Thymus (tissue), 11 donors: ENCODE measurements around the gene DMTF1. TPM values are rescaled to one million over a fixed set of nuclear protein-coding genes. Genes with fewer than 3 reads are reported as not detected.

Experiments used
- DNase-seq, 9 donors: peaks; one replicate each; pipeline ENCODE4 v3.0.0-alpha.2; 2013; ENCODE audit warnings: low spot score in 9 of 9, low read depth in 6 of 9, missing footprints in 1 of 9
- H3K27ac ChIP-seq, 2 donors: one replicate each; pipeline ENCODE4 v1.5.1; 2013; ENCODE audit warnings: control low read depth in 1 of 2, low read depth in 1 of 2, low read length in 1 of 2, mild to moderate bottlenecking in 1 of 2, moderate library complexity in 1 of 2
- H3K27me3 ChIP-seq, 2 donors: one replicate each; pipeline ENCODE4 v1.5.1; 2013; ENCODE audit warnings: low read length in 1 of 2; ENCODE audit not compliant: control insufficient read depth in 2 of 2, insufficient read depth in 1 of 2
- H3K36me3 ChIP-seq, 2 donors: one replicate each; pipeline ENCODE4 v1.5.1; 2013; ENCODE audit warnings: low read length in 1 of 2, mild to moderate bottlenecking in 1 of 2, moderate library complexity in 1 of 2; ENCODE audit not compliant: control insufficient read depth in 2 of 2, insufficient read depth in 2 of 2
- H3K4me1 ChIP-seq, 2 donors: one replicate each; pipeline ENCODE4 v1.5.1; 2013; ENCODE audit warnings: low read length in 2 of 2; ENCODE audit not compliant: control insufficient read depth in 2 of 2, insufficient read depth in 2 of 2
- H3K4me3 ChIP-seq, 2 donors: one replicate each; pipeline ENCODE4 v1.5.1; 2013; ENCODE audit warnings: low read length in 2 of 2, control low read depth in 1 of 2, mild to moderate bottlenecking in 1 of 2
- H3K9me3 ChIP-seq, 2 donors: one replicate each; pipeline ENCODE4 v1.5.1; 2013; ENCODE audit warnings: low read length in 1 of 2, mild to moderate bottlenecking in 1 of 2; ENCODE audit not compliant: control insufficient read depth in 2 of 2, insufficient read depth in 1 of 2
- WGBS: extraction: QIAGEN DNeasy Blood & Tissue Kit; methylation state at CpG from one replicate; pipeline ENCODE4 v1.1.7; 2013; 5-methylcytosine and 5-hydroxymethylcytosine counted together
- polyA plus RNA-seq: library from polyadenylated mRNA; stranded (reverse); fragments of 200-250 nt; gene quantifications from one replicate; pipeline ENCODE4 v1.2.3, GENCODE V29; 2013
- total RNA-seq: library from RNA; stranded (reverse); fragments of 120-200 nt; gene quantifications from one replicate; pipeline ENCODE4 v1.2.4, GENCODE V29; 2013
- donor health status: healthy.

DMTF1 gene
- total and polyA plus RNA-seq, 2 donors = 71.3 to 87.7 TPM

DNA sequence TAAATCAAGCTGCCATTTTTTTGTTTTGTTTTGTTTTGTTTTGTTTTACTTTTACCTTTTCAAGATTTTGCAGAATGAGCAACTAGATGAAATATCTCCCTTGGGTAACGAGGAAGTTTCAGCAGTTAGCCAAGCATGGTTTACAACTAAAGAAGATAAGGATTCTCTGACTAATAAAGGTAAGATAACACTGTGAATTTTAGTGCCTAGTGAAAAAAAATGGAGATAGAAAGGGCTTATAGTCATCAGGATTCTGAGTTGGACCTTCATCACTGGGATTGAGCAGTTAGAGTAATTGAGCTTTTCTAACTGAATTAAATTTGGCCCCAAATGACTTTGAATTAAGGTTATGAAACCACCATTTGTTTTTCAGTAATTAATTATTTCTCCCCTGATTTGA is 21.2 kb downstream of the DMTF1 start:
- Histone ChIP-seq H3K9me3 (no peaks in the 10 kb centered on the region), H3K36me3 (peaks cover 17 to 88% of the 10 kb centered on the region in 2 donors), H3K27me3 (no peaks in the 10 kb centered on the region), H3K4me3 (no peak overlapping the region), H3K27ac (no peak overlapping the region), H3K4me1 (no peaks in the 10 kb centered on the region)
- DNase-seq = no peak
- WGBS = 99% methylated on average over 1 of the region's 1 CpG

GRCh38 chr7:87178320-87178719 is 26.1 kb downstream of the DMTF1 start:
- DNase-seq = no peak
- H3K27ac ChIP-seq = no peak overlapping the region
- H3K27me3 ChIP-seq = no peaks in the 10 kb centered on the region
- H3K36me3 ChIP-seq = peaks cover 17 to 77% of the 10 kb centered on the region in 2 donors
- no peak overlapping the region for H3K4me3 ChIP-seq
- H3K9me3 ChIP-seq = no peaks in the 10 kb centered on the region
- 97% methylated on average over 4 of the region's 4 CpGs for WGBS
- H3K4me1 ChIP-seq = no peaks in the 10 kb centered on the region

DNA sequence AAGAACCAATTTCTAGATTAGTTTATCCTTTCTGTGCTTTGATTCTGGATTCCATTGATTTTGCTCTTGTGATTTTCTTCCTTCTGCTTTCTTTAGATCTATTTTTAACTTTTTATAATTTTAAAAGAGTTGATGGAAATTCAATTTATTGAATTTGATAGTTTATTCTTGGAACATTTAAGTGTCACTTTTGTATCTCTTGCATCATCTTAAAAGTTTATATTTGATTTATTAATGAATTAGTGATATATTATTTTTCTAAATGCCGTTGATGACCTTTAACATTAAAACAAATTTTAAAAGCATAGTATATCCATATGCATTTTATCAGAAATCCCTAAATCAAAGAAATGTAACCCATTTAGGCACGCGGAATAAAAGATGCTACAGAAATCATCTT is 26.9 kb downstream of the DMTF1 start:
- WGBS = 98% methylated on average over 3 of the region's 3 CpGs
- Histone ChIP-seq H3K27ac (no peak overlapping the region), H3K4me1 (no peaks in the 10 kb centered on the region), H3K9me3 (no peaks in the 10 kb centered on the region), H3K4me3 (no peak overlapping the region), H3K27me3 (no peaks in the 10 kb centered on the region), H3K36me3 (peaks cover 14 to 77% of the 10 kb centered on the region in 2 donors)
- no peak for DNase-seq

- WGBS = 97% methylated on average over 2 of the region's 2 CpGs
- H3K4me3 ChIP-seq = no peak overlapping the region
Measured at GRCh38 chr7:87187120-87187519, 34.9 kb downstream of the DMTF1 start.

DNA sequence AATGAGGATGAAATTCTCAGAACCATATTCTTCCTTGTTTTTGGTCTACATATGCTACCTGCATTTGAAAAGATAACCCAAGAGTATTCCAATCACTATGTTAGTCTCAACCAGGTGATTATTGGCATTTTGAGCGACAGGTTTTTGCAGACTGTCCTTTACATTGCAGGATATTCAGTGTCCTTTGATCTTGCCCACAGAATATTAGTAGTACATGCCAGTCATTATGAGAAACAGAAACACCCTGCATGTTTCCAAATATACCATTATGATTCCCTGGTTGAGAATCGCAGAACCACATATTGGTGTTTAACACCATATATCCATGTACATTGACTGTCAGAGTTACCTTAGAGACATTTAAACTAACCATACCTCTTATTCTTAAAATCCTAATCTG is 36.7 kb downstream of the DMTF1 start:
- Histone ChIP-seq H3K9me3 (no peaks in the 10 kb centered on the region), H3K27ac (no peak overlapping the region), H3K27me3 (no peaks in the 10 kb centered on the region), H3K36me3 (peaks cover 41 to 94% of the 10 kb centered on the region in 2 donors), H3K4me3 (no peak overlapping the region), H3K4me1 (no peaks in the 10 kb centered on the region)
- WGBS = 98% methylated on average over 2 of the region's 2 CpGs
- DNase-seq = no peak

More at GRCh38 chr7:87187120-87187519, 34.9 kb downstream of the DMTF1 start:
- Histone ChIP-seq H3K36me3 (peaks cover 39 to 94% of the 10 kb centered on the region in 2 donors), H3K27me3 (no peaks in the 10 kb centered on the region), H3K4me1 (no peaks in the 10 kb centered on the region), H3K9me3 (no peaks in the 10 kb centered on the region), H3K27ac (no peak overlapping the region)
- no peak for DNase-seq

- Histone ChIP-seq H3K27ac (no peak overlapping the region), H3K9me3 (no peaks in the 10 kb centered on the region), H3K4me1 (no peaks in the 10 kb centered on the region), H3K27me3 (no peaks in the 10 kb centered on the region), H3K4me3 (no peak overlapping the region), H3K36me3 (peaks cover 38 to 94% of the 10 kb centered on the region in 2 donors)
- no peak for DNase-seq
- 96% methylated on average over 3 of the region's 3 CpGs for WGBS
Measured at GRCh38 chr7:87190783-87191182, 38.5 kb downstream of the DMTF1 start.

- no peaks in the 10 kb centered on the region for H3K9me3 ChIP-seq
- H3K27me3 ChIP-seq = no peaks in the 10 kb centered on the region
- H3K36me3 ChIP-seq = peaks cover 24 to 97% of the 10 kb centered on the region in 2 donors
- H3K27ac ChIP-seq = no peak overlapping the region
- no peaks in the 10 kb centered on the region for H3K4me1 ChIP-seq
- WGBS = 98% methylated on average over 6 of the region's 6 CpGs
- DNase-seq = no peak
- no peak overlapping the region for H3K4me3 ChIP-seq
Measured at GRCh38 chr7:87192784-87193487, 40.7 kb downstream of the DMTF1 start.

- DNase-seq = no peak
- Histone ChIP-seq H3K4me1 (no peaks in the 10 kb centered on the region), H3K27me3 (no peaks in the 10 kb centered on the region), H3K4me3 (no peak overlapping the region), H3K27ac (no peak overlapping the region), H3K9me3 (no peaks in the 10 kb centered on the region), H3K36me3 (peaks cover 22 to 94% of the 10 kb centered on the region in 2 donors)
- 99% methylated on average over 1 of the region's 1 CpG for WGBS
Measured at GRCh38 chr7:87193912-87194311, 41.7 kb downstream of the DMTF1 start.

GRCh38 chr7:87199241-87199640 is 47.0 kb downstream of the DMTF1 start:
- Histone ChIP-seq H3K4me1 (no peaks in the 10 kb centered on the region), H3K4me3 (no peak overlapping the region), H3K27ac (no peak overlapping the region), H3K36me3 (peaks cover 19 to 71% of the 10 kb centered on the region in 2 donors), H3K27me3 (no peaks in the 10 kb centered on the region), H3K9me3 (no peaks in the 10 kb centered on the region)
- 100% methylated on average over 1 of the region's 1 CpG for WGBS
- no peak for DNase-seq
